Upper lobe of left lung (tissue), 6 donors: ENCODE measurements around the gene SGCE. TPM values are rescaled to one million over a fixed set of nuclear protein-coding genes. Genes with fewer than 3 reads are reported as not detected.

ENCODE experiments used
- ATAC-seq, 2 donors: fragments of 200-7000 bp; cut with Tn5 transposase; one replicate each; pipeline ENCODE4 v1.9.1; 2022; ENCODE audit warnings: mild to moderate bottlenecking in 2 of 2, moderate library complexity in 2 of 2; ENCODE audit not compliant: low FRiP score in 2 of 2
- DNase-seq, 2 donors: peaks; one replicate each; pipeline ENCODE4 v3.0.0-alpha.2; 2019 to 2020
- H3K27ac ChIP-seq, 4 donors: fragments of 200-600 bp; sonication (generic); one replicate each; pipeline ENCODE4 v1.5.1; 2016 to 2019
- H3K27me3 ChIP-seq, 4 donors: fragments of 200-600 bp; sonication (generic); one replicate each; pipeline ENCODE4 v1.5.1; 2017 to 2019
- H3K36me3 ChIP-seq, 4 donors: fragments of 200-600 bp; sonication (generic); one replicate each; pipeline ENCODE4 v1.5.1; 2016 to 2019
- H3K4me1 ChIP-seq, 4 donors: fragments of 200-600 bp; sonication (generic); one replicate each; pipeline ENCODE4 v1.5.1; 2018 to 2019
- H3K4me3 ChIP-seq, 4 donors: fragments of 200-600 bp; sonication (generic); one replicate each; pipeline ENCODE4 v1.5.1; 2017 to 2019; ENCODE audit warnings: mild to moderate bottlenecking in 2 of 4, moderate library complexity in 1 of 4
- H3K9me3 ChIP-seq, 4 donors: fragments of 200-600 bp; sonication (generic); one replicate each; pipeline ENCODE4 v1.5.1; 2018 to 2019
- CTCF ChIP-seq, 6 experiments: fragments of 450-650 bp in 4 of 6; fragments of 200-600 bp in 2 of 6; sonication (generic) in 2 of 6; IDR thresholded peaks; one replicate each; pipeline ENCODE4 v1.5.1; 2016 to 2019; ENCODE audit warnings: antibody characterized with exemption in 6 of 6
- EP300 ChIP-seq, 4 donors: sonication (generic); formaldehyde crosslinking; IDR thresholded peaks; one replicate each; pipeline ENCODE4 v1.5.1; 2017; ENCODE audit warnings: antibody characterized with exemption in 4 of 4, control low read depth in 2 of 4
- POLR2A ChIP-seq, 4 donors: fragments of 450-650 bp; IDR thresholded peaks; one replicate each; pipeline ENCODE4 v1.5.1; 2016 to 2017; ENCODE audit warnings: antibody characterized with exemption in 4 of 4, mild to moderate bottlenecking in 2 of 4
- POLR2AphosphoS5 ChIP-seq, 2 donors: sonication (generic); formaldehyde crosslinking; IDR thresholded peaks; one replicate each; pipeline ENCODE4 v1.5.1; 2017; ENCODE audit warnings: antibody characterized with exemption in 2 of 2
- WGBS, 2 donors: methylation state at CpG; one replicate each; pipeline ENCODE4 v1.1.5; 2017 to 2018; 5-methylcytosine and 5-hydroxymethylcytosine counted together
- total RNA-seq, 6 donors: library from RNA; depleted of rRNA in 4 of 6; stranded (reverse); fragments of >200 nt in 4 of 6; gene quantifications; one replicate each; pipeline versions ENCODE4 v1.1.0 to v1.2.1, GENCODE V29; 2016 to 2021
- donor health status: DM: no; HTN: no; CAD: no; lungs with moderate emphysema.
- donor health status: DM: no; HTN: yes; CAD: no; lungs with severe emphysema.

The SGCE gene
- total RNA-seq, 6 donors from 2014 or later = 42.8 to 136 (median 68.1) TPM

GRCh38 chr7:94639384-94639783, 16.5 kb downstream of the SGCE start:
- Histone ChIP-seq H3K9me3 (no peaks in the 10 kb centered on the region), H3K27ac (no peak overlapping the region), H3K4me3 (no peak overlapping the region), H3K4me1 (no peaks in the 10 kb centered on the region), H3K36me3 (no peaks in the 10 kb centered on the region), H3K27me3 (no peaks in the 10 kb centered on the region)
- ATAC-seq (no peak), DNase-seq (no peak)
- TF ChIP-seq POLR2A (IDR thresholded peaks at IDR 0.05) (no peak), POLR2AphosphoS5 (IDR thresholded peaks at IDR 0.05) (no peak), CTCF (IDR thresholded peaks at IDR 0.05) (no peak), EP300 (IDR thresholded peaks at IDR 0.05) (no peak)
- 74 to 90% methylated on average over 1 of the region's 1 CpG for WGBS, 2 donors

GRCh38 chr7:94635687-94636086, 20.2 kb downstream of the SGCE start:
- TF ChIP-seq POLR2AphosphoS5 (IDR thresholded peaks at IDR 0.05) (no peak), EP300 (IDR thresholded peaks at IDR 0.05) (no peak), CTCF (IDR thresholded peaks at IDR 0.05) (no peak), POLR2A (IDR thresholded peaks at IDR 0.05) (no peak)
- Histone ChIP-seq H3K27ac (no peak overlapping the region), H3K27me3 (no peaks in the 10 kb centered on the region), H3K36me3 (no peaks in the 10 kb centered on the region), H3K9me3 (no peaks in the 10 kb centered on the region), H3K4me3 (no peak overlapping the region), H3K4me1 (peaks cover 0 to 13% (median 0%) of the 10 kb centered on the region in 4 donors)
- ATAC-seq = no peak
- no peak for DNase-seq

GRCh38 chr7:94634502-94634901, 21.4 kb downstream of the SGCE start:
- H3K36me3 ChIP-seq = no peaks in the 10 kb centered on the region
- peaks cover 0 to 13% (median 0%) of the 10 kb centered on the region in 4 donors for H3K4me1 ChIP-seq
- H3K27me3 ChIP-seq = no peaks in the 10 kb centered on the region
- no peak overlapping the region for H3K4me3 ChIP-seq
- no peak overlapping the region for H3K27ac ChIP-seq
- H3K9me3 ChIP-seq = no peaks in the 10 kb centered on the region
- ATAC-seq (no peak), DNase-seq (no peak)
- WGBS, 2 donors = 91 to 95% methylated on average over 6 of the region's 6 CpGs
- TF ChIP-seq EP300 (IDR thresholded peaks at IDR 0.05) = no peak
- no peak for TF ChIP-seq POLR2A (IDR thresholded peaks at IDR 0.05)
- no peak for TF ChIP-seq CTCF (IDR thresholded peaks at IDR 0.05)
- TF ChIP-seq POLR2AphosphoS5 (IDR thresholded peaks at IDR 0.05) = no peak

- WGBS, 2 donors = 79 to 85% methylated on average over 2 of the region's 2 CpGs
- H3K9me3 ChIP-seq = no peaks in the 10 kb centered on the region
- no peak overlapping the region for H3K27ac ChIP-seq
- ATAC-seq = no peak
- no peaks in the 10 kb centered on the region for H3K36me3 ChIP-seq
- DNase-seq = no peak
- TF ChIP-seq EP300 (IDR thresholded peaks at IDR 0.05) (no peak), POLR2AphosphoS5 (IDR thresholded peaks at IDR 0.05) (no peak), CTCF (IDR thresholded peaks at IDR 0.05) (no peak), POLR2A (IDR thresholded peaks at IDR 0.05) (no peak)
- no peak overlapping the region for H3K4me3 ChIP-seq
- peaks cover 0 to 13% (median 0%) of the 10 kb centered on the region in 4 donors for H3K4me1 ChIP-seq
- H3K27me3 ChIP-seq = no peaks in the 10 kb centered on the region
Observed at GRCh38 chr7:94633687-94634086, 22.2 kb downstream of the SGCE start.

- WGBS, 2 donors = 66 to 69% methylated on average over 4 of the region's 4 CpGs
- no peaks in the 10 kb centered on the region for H3K36me3 ChIP-seq
- TF ChIP-seq CTCF (IDR thresholded peaks at IDR 0.05) (no peak), POLR2AphosphoS5 (IDR thresholded peaks at IDR 0.05) (no peak), POLR2A (IDR thresholded peaks at IDR 0.05) (no peak), EP300 (IDR thresholded peaks at IDR 0.05) (no peak)
- no peak for DNase-seq
- H3K4me1 ChIP-seq = peaks cover 0 to 13% (median 0%) of the 10 kb centered on the region in 4 donors
- H3K27ac ChIP-seq = no peak overlapping the region
- ATAC-seq = no peak
- H3K4me3 ChIP-seq = no peak overlapping the region
- no peaks in the 10 kb centered on the region for H3K9me3 ChIP-seq
- H3K27me3 ChIP-seq = no peaks in the 10 kb centered on the region
Observed at GRCh38 chr7:94633014-94633341, 23.0 kb downstream of the SGCE start.
